HS-5 (cell line): ENCODE data around the gene VPS13C.

Experiments
- DNase-seq: peaks from one replicate; pipeline ENCODE4 v3.0.0-alpha.2; 2012; ENCODE audit warnings: low read depth

Gene VPS13C

DNA sequence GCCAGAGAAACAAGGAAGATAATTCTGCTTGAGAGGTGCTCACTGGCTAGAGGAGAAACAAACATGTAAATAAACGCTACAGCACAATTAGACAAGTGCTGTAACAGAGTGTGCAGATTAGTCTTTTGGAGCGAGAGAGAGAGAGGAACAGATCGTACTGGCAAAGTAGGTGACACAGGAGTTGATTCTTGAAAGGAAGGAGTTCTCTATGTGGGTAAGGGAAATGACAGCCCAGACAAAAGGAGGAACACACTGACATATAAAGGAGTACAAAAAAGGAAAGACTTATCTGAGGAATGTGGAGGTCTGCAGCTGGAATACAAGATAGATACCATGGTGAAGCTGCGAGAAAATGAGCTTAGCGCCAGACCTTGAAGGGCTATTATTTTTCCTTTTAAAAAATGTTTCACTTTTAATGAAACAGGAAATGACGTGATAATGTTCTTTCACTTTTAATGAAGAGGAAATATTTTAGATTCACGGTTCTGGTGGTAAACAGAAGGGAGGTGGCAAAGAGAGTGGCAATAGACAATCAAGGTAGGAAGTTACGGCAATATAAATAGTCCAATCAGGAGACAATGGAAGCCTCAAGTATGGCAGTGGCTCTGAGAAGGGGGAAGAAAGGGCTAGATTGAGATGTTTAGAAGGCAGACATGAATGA is 202.9 kb downstream of the VPS13C start:
- DNase-seq, result no peak

DNA sequence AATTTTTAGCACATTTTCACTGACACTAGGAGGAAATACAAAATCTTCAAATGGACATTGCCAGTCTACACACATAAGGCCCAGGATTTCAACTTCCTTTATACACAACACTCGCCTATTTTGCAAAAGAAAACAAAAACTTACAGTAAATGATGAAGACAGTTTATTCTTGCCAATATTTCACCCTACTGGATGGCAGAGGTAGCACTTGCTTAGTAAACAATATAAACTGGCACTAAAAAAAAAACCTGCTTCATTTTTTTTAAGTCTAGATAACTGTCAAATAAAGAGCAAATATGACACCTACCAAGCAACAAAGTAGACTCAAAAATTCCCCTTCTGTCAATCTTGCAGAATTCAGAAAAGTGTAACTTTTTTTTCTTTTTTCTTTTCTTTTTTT is 204.0 kb downstream of the VPS13C start:
- no peak for DNase-seq

DNA sequence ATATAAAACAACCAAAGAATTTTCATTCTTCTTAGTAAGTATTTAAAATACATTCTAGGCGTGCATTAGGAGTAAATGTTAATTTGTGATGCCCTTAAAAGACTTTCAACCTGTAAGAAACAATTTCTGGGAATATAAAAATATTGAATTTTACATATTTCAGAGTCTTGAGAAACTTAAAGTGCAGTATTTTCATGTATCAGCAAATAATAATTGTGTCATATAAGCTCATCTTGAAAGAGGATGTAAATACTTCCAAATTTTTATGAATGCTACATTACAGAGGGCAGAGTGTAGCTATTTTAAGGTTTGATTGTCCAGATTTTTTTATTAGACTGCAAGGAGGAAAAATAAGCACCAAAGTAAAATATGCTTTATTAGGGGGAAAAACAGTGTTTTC is 207.1 kb downstream of the VPS13C start:
- no peak for DNase-seq

DNA sequence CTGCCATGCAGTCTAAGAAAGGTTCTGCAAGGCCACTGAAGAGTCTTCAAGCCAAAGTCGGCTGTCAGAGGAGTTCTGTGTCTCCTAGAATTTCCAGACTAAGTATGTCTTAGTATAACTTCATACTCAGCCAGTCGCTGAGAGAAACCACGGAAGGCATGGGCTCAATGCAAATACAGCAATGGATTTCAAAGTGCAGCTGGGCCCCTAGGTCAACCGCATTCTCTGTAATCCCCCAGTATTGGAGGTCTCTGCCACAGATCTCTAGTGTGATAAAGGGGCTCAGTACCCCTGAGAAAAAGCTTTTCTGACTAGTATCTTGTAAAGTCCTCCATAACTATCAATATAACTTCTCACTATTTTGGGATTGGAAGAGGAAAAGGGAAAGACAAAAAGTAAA is 208.3 kb downstream of the VPS13C start:
- no peak for DNase-seq

DNA sequence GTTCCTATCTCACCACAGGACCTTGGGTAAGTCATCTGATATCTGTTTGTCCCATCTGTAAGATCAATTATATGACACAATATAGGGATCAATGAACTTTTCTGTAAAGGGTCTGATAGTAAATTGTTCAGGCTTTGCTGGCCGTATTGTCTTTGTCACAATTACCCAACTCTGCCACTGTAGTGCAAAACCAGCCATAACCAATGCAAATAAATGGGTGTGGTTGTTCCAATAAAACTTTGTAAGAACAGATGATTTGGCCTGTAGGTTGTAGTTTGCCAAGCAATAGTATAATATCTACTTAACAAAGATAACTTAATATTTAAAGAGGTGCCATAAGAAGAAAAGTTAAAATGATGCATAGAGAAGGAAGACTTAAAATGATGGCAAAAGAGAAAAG is 210.8 kb downstream of the VPS13C start:
- DNase-seq, result no peak

DNA sequence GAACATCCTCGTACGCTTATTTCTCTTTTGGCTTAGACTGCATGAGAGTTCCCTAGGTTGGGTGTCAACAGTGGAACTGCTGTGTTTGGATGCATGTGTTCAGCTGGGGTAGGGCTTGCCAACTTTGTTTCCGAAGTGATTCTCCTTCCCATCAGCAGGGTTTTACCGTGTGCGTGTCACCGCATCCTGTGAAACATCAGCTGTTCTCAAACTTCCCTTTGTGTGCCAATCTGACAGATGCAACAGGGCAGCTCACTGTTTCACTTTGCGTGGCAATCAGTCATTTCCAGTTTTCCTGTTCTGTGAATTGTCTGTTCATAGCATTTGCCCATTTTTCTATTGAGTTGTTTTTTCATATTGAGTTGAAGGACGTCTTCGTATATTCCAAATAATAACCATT is 218.8 kb downstream of the VPS13C start:
- DNase-seq, result no peak

DNA sequence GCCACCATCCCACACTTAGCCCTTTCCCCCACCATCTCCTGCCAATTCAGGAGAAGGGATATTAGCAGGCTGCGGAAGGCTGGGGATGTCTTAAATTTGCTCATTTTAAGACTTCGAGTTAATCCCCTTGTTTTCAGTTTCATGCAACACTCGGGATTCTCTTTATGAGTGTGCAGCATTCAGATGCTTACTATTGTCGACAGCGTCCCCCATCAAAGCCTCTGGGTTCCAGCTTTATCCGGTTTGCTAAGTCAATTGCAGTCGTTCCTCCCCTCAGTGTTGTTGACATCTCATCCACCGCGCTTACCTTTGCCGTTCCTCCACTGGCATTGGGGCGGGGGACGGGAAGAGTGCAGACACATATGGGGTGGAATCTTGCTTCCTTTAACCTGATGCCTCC is 220.2 kb downstream of the VPS13C start:
- DNase-seq, result no peak

DNA sequence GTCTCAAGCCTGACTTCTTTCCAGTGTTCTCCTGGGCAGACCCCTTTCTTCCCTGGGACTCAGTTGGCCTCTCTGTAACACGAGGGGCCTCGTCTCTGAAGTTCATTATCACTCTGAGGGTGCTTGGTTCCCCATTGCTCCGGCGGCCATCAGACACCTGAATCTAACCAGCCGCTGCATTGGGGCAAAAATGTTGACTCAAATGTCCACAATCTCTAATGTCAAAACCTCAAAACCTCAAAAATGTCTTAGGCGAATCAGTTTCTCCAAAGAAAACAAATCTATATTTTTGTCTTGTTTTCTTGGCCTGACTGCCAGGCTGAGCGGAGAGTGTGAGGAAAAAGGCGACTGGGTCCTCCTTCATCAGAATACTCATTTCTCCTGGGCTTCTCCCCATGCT is 220.7 kb downstream of the VPS13C start:
- DNase-seq, result peak; percentile 2

DNA sequence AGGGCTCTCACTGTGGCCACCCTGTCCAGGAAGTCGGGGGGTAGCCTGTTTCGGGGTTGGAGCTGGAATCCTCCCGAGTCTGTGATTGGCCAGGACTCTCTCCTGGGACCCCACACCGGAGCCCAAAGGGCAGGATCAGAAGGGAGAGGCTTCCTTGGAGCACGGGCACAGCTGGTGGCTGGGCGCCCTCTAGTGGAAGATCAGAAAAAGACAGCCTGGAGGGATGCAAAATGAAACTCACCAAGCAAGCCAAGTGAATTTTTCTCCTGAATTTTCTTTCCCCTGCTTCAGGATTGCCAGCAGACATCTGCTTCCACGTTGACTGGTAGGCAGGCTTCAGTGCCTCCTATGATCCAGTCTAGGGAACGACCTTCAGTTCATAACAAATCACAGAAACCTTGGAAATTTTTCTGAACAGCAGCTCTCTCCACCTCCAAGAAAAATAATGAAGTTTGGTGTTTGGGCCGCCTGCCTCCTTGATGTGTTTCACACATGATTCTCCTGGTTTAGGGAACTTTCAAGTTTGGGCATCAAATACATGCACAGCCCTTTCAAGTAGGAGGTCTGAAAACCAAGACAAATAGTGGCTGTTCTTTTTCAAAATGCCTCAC is 224.6 kb downstream of the VPS13C start:
- peak; percentile 19 for DNase-seq

DNA sequence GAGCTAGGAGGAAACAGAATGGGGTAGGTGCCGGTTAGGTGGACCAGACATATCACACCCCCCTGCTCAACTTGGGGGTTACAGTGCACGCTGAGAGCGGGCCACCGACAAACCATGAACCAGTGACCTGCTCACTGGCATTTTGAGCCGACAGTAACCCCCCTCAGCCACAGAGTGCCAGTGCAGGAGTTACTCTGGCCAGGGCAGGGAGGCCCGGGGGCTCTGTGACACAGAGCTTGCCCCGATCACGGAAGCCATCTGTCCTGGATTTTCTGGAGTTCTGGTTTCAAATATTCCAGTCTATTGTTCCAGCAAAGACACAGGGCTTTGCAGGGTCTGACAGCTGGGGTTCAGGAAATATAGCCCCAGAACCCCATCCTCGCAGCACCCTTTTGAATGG is 225.2 kb downstream of the VPS13C start:
- DNase-seq, result no peak

DNA sequence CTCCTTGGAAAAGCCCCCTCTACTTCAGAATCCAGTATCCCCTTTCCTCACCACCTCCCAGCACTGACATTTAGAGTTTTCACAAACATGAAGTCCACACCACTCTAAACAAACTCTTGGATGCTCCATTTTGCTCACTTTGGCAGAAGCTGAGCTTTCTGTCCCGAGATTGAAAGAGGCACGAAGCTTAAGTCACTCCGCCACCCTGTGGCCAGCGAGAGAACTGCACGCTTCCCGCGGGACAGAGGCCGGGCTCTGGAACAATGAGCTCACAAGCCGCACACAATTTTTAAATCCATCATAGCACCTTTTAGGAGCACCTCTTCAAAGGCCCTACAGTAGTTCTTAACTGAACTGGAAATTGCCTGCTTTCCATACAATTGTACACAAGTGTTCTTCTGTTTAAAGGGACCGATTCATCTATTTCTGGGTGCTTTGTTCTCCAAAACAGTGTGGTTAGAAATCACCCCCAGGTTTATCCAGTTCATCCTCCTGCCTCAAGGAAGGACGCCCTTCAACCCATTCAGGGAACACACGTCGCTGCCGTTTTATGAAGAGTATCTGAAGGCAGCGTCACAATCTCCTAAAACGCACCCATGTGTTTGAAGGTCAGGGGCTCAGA is 226.1 kb downstream of the VPS13C start:
- DNase-seq, result peak; percentile 25

DNA sequence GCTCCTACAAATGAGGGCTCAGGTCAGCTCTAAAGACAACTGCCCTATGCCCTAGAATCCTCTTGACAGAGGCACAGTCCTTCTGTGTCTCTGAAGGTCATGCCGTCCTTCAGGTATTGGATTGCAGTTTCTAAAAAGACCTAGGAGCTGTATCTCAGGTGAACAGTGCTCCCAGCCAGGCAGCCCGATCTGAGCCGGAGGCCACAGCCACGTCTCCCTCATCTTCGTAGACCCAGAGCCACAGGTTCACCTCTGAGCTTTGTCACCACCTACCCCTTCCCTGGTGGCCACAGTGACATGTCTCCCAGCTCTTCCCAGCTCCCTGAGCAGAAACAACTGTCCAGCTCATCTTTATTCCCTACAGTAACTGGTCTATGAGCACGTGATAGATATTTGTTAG is 228.0 kb downstream of the VPS13C start:
- DNase-seq, result no peak

DNA sequence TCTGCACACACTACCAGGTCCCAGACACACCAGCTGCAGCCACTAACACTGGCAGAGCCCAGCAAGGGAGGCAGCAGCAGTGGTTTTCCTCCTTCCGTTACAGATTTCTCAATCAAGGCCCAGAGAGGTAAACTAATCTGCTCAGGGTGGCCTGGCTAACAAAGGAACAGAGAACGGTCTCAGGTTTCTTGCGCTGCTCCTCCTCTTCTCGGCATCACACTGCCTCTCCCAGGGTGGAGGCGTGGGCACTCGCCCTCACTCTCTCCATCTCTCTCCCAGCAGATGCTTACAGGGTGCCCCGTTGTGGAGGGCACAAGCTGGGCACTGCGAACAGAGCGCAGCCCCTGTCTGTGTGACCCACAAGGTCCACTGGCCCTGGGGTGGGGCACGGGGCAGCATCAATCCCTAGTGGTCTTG is 228.7 kb downstream of the VPS13C start:
- DNase-seq, result no peak

DNA sequence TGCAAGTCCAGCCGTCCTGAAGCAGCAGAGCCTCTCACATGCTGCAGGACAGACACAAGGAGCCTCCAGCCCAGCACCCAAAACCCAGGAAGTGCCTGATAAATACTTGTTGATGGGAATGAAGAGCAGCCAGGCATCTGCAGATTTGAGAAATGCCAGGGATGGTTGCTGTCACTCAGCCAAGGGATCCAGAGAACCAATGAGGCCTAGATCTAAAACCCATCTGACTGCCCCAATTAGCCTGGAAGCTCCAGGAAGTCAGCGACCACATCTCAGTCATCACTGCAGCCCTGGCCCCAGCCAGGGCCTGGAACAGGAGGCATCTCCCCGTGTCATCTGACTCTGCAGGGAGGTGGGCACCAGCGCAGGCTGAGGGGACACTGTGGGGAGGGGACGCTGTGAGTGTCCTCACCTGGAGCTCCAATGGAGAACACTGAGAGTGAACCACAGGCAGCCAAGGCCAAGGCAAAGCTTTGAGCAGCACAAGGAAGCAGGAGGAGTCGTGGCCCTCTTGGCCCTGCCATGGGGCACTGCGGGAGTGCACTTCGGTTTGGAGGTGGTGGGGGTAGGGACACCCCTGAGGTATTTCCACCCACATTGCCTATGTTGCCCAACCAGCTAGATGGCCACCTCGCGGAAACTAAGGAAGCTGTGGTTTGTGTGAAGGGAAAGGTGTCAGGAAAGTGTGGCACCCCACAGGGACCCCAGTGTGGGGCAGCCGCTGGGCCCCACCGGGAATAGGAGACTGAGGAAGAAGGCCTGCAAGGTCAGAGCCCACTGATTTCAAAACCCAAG is 229.5 kb downstream of the VPS13C start:
- no peak for DNase-seq

DNA sequence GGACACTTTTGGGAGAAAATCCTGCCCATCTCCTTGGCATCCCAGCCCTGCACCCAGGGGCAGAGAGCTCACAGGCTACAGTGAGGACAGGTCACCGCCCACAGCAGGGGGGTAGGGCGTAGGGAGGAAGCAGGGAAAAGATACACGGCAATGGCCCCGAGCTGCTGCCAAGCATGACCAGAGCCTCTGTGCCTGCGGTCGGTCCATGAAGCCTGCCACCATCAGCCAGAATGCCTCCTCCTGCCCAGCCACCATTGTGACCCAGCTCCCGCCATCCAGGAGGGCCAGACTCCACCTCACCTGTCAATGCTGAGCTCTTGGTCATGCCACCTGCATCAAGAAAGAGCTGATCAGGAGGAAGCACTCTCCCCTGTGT is 230.7 kb downstream of the VPS13C start:
- DNase-seq, result no peak

DNA sequence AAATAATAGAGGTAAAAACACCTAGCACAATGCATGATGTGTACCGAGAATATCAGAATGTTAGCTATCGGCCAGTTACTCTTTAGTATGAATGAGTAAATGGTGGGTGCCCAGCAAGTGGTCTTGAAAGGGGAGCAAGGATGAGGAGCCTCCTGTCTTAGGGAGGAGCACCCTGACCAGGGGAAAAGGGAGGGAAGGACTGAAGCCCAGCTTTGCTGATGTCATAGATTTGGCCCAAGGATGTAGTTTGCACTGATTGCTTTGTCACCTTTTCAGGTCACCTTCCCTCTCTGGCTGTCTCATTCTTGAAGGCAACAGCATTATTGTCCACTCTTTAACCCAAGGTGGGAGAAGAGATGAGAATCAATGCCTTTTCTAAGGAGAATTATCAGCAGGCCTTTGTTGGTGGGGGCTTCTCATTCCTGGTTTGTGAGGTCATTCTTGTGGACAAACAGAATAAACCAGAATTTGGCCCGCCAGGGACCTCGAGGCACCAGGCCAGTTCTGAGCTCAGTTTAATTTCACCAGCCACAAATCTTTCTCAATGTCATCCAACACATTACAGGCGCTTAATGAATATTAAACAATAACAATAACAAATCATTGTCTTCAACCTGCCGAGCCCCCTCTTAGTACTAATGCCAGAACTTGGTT is 231.3 kb downstream of the VPS13C start:
- DNase-seq, result no peak

DNA sequence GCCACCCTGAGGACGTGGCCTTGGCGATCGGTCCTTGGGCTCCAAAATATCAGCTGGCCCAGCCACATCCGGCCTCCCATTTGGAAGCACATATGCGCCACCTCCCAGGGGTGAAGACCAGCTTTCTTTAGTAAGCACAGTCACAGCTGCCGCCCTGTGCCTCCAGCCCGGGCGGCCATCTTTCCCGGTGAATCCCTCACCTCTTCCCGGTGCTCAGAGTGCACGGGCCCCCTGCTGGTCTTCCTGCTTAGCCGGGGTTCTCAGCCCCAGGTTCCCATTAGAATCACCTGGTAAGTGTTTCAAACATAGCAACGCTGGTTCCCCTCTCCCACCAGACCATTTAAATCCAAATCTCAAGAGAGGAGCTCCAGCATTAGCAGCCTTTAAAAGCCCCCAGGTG is 232.2 kb downstream of the VPS13C start:
- no peak for DNase-seq

DNA sequence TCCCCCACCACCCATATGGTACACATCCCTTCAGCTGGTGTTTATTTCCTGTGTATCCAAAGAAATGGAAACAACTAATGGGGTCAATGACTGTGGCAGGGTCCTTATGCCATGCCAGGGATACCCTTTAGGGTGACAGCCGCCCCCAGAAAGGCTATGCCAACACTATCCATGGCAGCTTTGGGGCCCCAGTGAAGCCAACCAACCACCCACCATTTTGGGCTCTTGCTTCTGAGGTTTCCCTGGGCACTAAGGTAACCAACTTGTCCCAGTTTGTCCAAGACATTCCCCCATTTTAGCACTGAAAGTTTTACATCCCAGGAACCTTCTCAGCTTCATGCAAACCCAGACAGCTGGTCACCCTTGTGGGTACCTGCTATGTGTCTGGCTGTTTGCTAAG is 233.1 kb downstream of the VPS13C start:
- no peak for DNase-seq

DNA sequence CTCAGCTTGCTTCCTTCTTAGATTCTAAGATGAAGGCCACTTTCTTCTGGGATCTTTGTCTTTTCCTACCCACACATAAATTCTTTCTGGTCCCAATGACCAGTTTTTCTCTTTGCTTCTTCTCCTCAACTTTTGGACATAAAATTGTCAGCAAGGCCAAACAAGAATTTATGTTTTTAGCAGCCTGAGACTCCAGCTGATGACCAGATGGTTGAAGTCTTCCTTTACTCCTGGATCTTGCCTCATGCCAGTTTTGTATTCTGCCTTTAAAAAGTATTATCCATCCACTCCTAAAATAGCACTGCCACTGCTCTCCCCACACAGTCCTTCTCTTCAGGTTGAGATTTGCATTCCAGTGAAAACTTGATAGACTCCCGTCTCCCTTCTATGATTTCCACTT is 236.0 kb downstream of the VPS13C start:
- DNase-seq, result no peak

DNA sequence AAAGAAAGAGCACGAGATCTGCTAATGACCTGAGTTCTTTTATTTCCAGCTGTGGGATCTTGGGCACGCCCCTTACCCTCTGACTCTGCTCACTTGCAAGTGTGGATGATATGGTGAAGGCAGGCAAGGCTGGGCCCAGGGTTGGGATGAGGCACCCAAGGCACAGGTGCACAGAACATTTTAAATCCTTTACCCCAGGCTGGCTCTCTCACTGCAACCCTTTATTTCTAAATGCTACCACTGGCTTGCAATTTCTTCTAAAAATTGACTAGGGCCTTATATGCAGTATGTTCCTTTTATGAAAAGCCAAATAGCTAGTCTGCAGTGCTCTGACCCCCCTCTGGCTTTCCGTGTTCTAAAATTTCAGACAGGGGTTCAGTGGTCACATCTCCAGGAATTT is 237.7 kb downstream of the VPS13C start:
- DNase-seq, result no peak

DNA sequence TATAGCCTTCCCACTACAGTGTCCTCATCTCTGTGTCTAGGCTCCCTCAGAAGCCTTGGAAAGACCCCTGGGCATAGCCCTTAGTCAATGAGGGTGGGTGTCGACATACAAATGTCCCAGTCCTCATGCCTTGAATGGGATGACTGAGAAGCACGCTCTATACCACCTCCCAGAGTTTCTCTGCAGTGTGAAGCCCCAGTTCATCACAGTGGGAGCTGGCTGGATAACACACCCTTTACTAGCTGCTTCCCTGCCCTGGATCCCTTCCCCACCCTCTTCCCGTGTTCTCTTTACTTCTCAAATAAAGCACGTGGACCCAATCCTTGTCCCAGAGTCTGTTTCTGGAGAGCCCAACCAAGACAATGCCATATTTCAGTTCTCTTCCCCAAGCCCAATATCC is 239.3 kb downstream of the VPS13C start:
- DNase-seq, result no peak

DNA sequence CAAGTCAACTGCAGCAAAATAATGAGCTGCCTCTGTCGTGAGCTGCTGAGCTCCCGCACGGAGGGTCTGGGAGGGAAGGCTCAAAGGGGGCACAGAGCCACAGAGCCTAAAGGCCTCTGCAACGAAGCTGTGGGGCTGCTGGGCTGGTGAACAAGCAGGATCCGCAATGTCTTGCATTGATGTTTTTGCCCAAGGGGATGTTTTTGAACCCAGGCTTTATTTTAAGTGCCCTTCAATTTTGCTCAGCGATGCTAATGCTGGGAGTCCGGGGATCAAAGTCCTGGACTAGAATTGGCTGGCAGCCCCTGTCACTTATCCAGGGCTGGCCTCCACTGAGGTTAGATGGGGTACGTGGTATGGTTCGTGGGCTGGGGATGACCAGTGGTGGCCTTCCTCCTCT is 240.0 kb downstream of the VPS13C start:
- no peak for DNase-seq

DNA sequence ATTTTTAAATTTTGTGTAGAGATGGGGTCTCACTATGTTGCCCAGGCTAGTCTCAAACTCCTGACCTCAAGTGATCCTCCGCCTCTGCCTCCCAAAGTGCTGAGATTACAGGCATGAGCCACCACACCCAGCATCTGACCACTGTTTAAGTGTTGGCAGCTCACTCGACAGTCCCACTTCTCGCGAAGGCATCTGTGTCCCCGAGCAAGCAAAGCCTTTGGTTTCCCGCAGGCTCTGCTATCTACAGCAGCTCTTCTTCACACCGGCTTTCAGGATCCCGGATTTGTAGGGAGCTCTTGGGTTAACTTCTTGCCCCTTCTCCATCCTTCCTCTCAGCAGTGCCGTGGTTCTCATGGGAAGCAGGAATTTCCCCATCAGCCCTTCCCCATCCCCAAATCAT is 240.9 kb downstream of the VPS13C start:
- no peak for DNase-seq
